Psoas muscle (tissue), 8 donors: ENCODE measurements around the gene MED7. TPM values are rescaled to one million over a fixed set of nuclear protein-coding genes. Genes with fewer than 3 reads are reported as not detected.

Source experiments
- ATAC-seq, 4 donors: fragments of 200-7000 bp; cut with Tn5 transposase; one replicate each; pipeline ENCODE4 v1.9.1; 2020; ENCODE audit warnings: moderate library complexity in 3 of 4, mild to moderate bottlenecking in 2 of 4
- DNase-seq, 2 donors: peaks; one replicate each; pipeline ENCODE4 v3.0.0-alpha.2; 2020
- H3K27ac ChIP-seq: fragments of 200-600 bp; one replicate; pipeline ENCODE4 v1.8.0; 2022
- H3K27me3 ChIP-seq, 3 donors: fragments of 200-600 bp in 1 of 3; one replicate each; pipeline versions ENCODE4 v1.6.1 to v1.8.0; 2013 to 2022; ENCODE audit warnings: low read length in 2 of 3, mild to moderate bottlenecking in 2 of 3, moderate library complexity in 1 of 3; ENCODE audit not compliant: insufficient read depth in 3 of 3
- H3K36me3 ChIP-seq, 2 donors: fragments of 200-600 bp in 1 of 2; one replicate each; pipeline versions ENCODE4 v1.6.1 to v1.8.0; 2013 to 2022; ENCODE audit warnings: low read depth in 1 of 2, mild to moderate bottlenecking in 1 of 2, moderate library complexity in 1 of 2; ENCODE audit not compliant: insufficient read depth in 1 of 2
- H3K4me1 ChIP-seq: fragments of 200-600 bp; one replicate; pipeline ENCODE4 v1.8.0; 2022
- H3K4me3 ChIP-seq: fragments of 200-600 bp; one replicate; pipeline ENCODE4 v1.8.0; 2022; ENCODE audit warnings: mild to moderate bottlenecking
- H3K9me3 ChIP-seq: fragments of 200-600 bp; one replicate; pipeline ENCODE4 v1.8.0; 2022
- CTCF ChIP-seq: fragments of 200-600 bp; IDR thresholded peaks from one replicate; pipeline ENCODE4 v1.8.0; 2022; ENCODE audit warnings: antibody characterized with exemption
- WGBS, 3 donors: extraction: QIAGEN DNeasy Blood & Tissue Kit; methylation state at CpG; one replicate each; pipeline versions ENCODE4 v1.1.6 to v1.1.7; 2013; 5-methylcytosine and 5-hydroxymethylcytosine counted together
- intact Hi-C, 2 donors: fragments of 100-400 bp; cut with DNase I; formaldehyde crosslinking; loops; one replicate each; pipeline versions ENCODE4 v1.11.0 to v1.14.2; 2022
- polyA plus RNA-seq, 3 donors: library from polyadenylated mRNA; stranded (reverse); fragments of 200-250 nt; gene quantifications; one replicate each; pipeline ENCODE4 v1.2.3, GENCODE V29; 2013
- total RNA-seq, 4 donors: library from RNA; stranded (reverse); fragmentation: NEBNext Ultra II Directional in 2 of 4; extraction: Animal tissue kit (Norgen Biotek cat#: 25700) in 2 of 4; gene quantifications; one replicate each; pipeline versions ENCODE4 v1.2.1 to v1.2.4, GENCODE V29; 2021 to 2023
- donor health status: healthy with polysubstance abuse.
- donor health status: DM: no; HTN: no; CAD: no; lungs with moderate emphysema.
- donor health status: Bipolar disorder and iron deficiency.
- donor health status: healthy.
- donor health status: DM: yes; HTN: yes; CAD: no.
- donor health status: DM: no; HTN: no; CAD: no.
- donor health status: DM: no; HTN: no; CAD: no.
- donor health status: DM: yes; HTN: yes; CAD: no.

Gene MED7
- total and polyA plus RNA-seq, 7 donors, result 10.6 to 17.5 (median 11.8) TPM

- intact Hi-C loops, result no loop called here
- Histone ChIP-seq H3K9me3 (no peaks in the 10 kb centered on the region), H3K27me3 (no peaks in the 10 kb centered on the region), H3K4me1 (no peaks in the 10 kb centered on the region), H3K27ac (no peak overlapping the region), H3K4me3 (no peak overlapping the region), H3K36me3 (no peaks in the 10 kb centered on the region)
- peak in 1 of 2 donors; percentile 33 for DNase-seq
- 73 to 75% (median 74%) methylated on average over 14 of the region's 14 CpGs for WGBS, 3 donors
- peak in 1 of 4 donors; percentile 16 for ATAC-seq
- TF ChIP-seq CTCF, result no peak
Observed at GRCh38 chr5:157106630-157107461, 35.8 kb downstream of the MED7 start.

DNA sequence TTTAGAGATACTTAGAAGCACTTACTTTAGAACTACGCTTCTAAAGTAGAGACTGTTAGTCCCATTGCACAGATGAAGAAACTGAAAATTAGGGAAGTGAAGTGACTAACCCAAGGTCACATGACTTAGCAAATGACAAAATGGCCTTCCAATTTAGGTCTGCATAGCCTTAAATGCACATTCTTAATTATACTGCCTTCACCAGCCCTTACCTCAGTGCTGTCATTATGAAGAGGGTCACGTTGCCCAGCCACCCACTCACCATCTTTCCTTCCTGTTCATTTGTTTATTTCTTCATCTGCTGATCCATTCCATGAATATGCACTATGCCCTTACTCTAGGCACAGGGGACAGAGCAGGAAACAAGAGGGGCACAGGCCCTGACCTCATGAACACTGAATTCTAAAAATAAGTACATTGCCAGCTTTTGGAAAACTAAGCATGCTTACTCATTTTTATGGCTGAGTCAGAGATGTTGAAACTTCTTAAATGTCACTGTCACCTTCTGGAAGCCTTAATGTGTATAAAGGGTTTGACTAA is 42.5 kb downstream of the MED7 start:
- Histone ChIP-seq H3K9me3 (no peaks in the 10 kb centered on the region), H3K4me3 (no peak overlapping the region), H3K4me1 (no peaks in the 10 kb centered on the region), H3K27ac (no peak overlapping the region), H3K27me3 (no peaks in the 10 kb centered on the region), H3K36me3 (no peaks in the 10 kb centered on the region)
- intact Hi-C loops, result no loop called here
- ATAC-seq (peak; percentile 15 to 66 (median 44)), DNase-seq (no peak)
- 64 to 73% (median 68%) methylated on average over 2 of the region's 2 CpGs for WGBS, 3 donors
- no peak for TF ChIP-seq CTCF

GRCh38 chr5:157088342-157088990 is 54.2 kb downstream of the MED7 start:
- intact Hi-C loops, result no loop called here
- no peak for TF ChIP-seq CTCF
- DNase-seq, result no peak
- Histone ChIP-seq H3K9me3 (no peaks in the 10 kb centered on the region), H3K27me3 (no peaks in the 10 kb centered on the region), H3K27ac (no peak overlapping the region), H3K4me3 (no peak overlapping the region), H3K4me1 (no peaks in the 10 kb centered on the region), H3K36me3 (no peaks in the 10 kb centered on the region)
- no peak for ATAC-seq
- WGBS, 3 donors, result 73 to 82% (median 75%) methylated on average over 3 of the region's 3 CpGs

Other genes starting within 250 kb of the MED7 start
- gene TIMD4, start 179.6 kb downstream of the MED7 start, total RNA-seq, result under 1 TPM in 2 of 4 donors, not detected in 2; 0.16 to 0.21 TPM
- gene TIMD4, start 179.6 kb downstream of the MED7 start, polyA plus RNA-seq, result under 1 TPM in 2 of 3 donors, not detected in 1; 0.03 to 0.08 TPM
- under 1 TPM in 1 of 4 donors, not detected in 3; 0.77 TPM for gene HAVCR1, start 83.7 kb downstream of the MED7 start, total RNA-seq
- gene HAVCR1, start 83.7 kb downstream of the MED7 start, polyA plus RNA-seq, result under 1 TPM in 1 of 3 donors, not detected in 2; 0.01 TPM
- 1 to 10 TPM; 1.3 to 3.5 (median 1.5) TPM for gene HAVCR2, start 33.8 kb downstream of the MED7 start, total RNA-seq
- 1 to 10 TPM in 1 of 3 donors, under 1 TPM in 2; 0.48 to 1.4 (median 0.90) TPM for gene HAVCR2, start 33.8 kb downstream of the MED7 start, polyA plus RNA-seq
- gene GARIN3, start 23.4 kb upstream of the MED7 start, total RNA-seq, result not detected
- not detected for gene GARIN3, start 23.4 kb upstream of the MED7 start, polyA plus RNA-seq
- gene ITK, start 38.0 kb upstream of the MED7 start, total RNA-seq, result 1 to 10 TPM in 1 of 4 donors, under 1 TPM in 3; 0.28 to 1.0 (median 0.33) TPM
- under 1 TPM; 0.04 to 0.18 (median 0.05) TPM for gene ITK, start 38.0 kb upstream of the MED7 start, polyA plus RNA-seq
- 1 to 10 TPM; 4.9 to 8.3 (median 6.4) TPM for gene CYFIP2, start 123.3 kb upstream of the MED7 start, total RNA-seq
- 1 to 10 TPM in 2 of 3 donors, under 1 TPM in 1; 0.61 to 4.8 (median 1.7) TPM for gene CYFIP2, start 123.3 kb upstream of the MED7 start, polyA plus RNA-seq